ENCODE data around the gene KCTD11. TPM values are rescaled to one million over a fixed set of nuclear protein-coding genes. Genes with fewer than 3 reads are reported as not detected.

Gene KCTD11
- total RNA-seq, 4 donors from 2014 or later = 3.6 to 7.0 (median 4.6) TPM

DNA sequence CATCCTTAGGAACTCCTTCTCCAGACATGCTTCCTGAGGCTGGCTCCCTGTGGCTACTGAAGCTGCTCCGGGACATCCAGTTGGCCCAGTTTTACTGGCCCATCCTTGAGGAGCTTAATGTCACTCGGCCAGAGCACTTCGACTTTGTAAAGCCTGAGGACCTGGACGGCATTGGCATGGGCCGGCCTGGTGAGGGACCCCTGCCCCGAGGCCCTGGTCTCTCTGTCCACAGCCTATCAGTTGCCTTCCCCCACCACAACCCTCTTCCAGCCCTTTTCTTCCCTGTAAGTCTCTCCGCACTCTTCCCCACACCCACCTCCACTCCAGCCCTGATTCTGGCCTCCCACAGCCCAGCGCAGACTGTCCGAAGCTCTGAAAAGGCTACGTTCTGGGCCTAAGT, 30.9 kb downstream of the KCTD11 start:
- intact Hi-C loops (cut with DNase I; ENCODE audit: low total_unique reads) (no loop called here), in situ Hi-C loops (cut with MboI; ENCODE audit: low sequenced_read_pairs in 4 of 4) (no loop called here)
- Histone ChIP-seq H3K4me3 (no peak overlapping the region), H3K27ac (no peak overlapping the region), H3K27me3 (peaks cover 17 to 29% (median 24%) of the 10 kb centered on the region in 3 donors), H3K9me3 (no peaks in the 10 kb centered on the region), H3K4me1 (peaks cover 18 to 25% of the 10 kb centered on the region in 2 donors), H3K36me3 (no peaks in the 10 kb centered on the region)
- TF ChIP-seq POLR2A (IDR thresholded peaks at IDR 0.05) = no peak
- no peak for TF ChIP-seq CTCF (IDR thresholded peaks at IDR 0.05 in 4 of 5, conservative IDR thresholded peaks at IDR 0.05 in 1 of 5)
- ATAC-seq = no peak
- DNase-seq = no peak

DNA sequence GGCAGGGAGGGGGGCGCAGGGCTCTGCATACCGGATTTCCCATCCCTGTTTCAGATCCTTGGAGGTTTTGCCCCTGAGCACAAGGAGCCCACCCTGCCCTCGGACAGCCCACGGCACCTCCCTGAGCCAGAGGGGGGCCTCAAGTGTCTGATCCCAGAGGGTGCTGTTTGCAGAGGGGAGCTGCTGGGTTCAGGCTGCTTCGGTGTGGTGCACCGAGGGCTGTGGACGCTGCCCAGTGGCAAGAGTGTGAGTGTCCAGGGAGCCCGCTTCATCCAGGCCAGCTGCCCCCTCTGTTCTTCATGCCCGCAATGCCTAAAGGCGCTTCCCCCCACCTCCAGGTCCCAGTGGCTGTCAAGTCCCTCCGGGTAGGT, 31.4 kb downstream of the KCTD11 start:
- H3K4me3 ChIP-seq = peak overlapping the region in 3 of 4 donors; percentile 42 to 61 (median 49)
- H3K4me1 ChIP-seq = peaks cover 18 to 25% of the 10 kb centered on the region in 2 donors
- intact Hi-C loops (cut with DNase I; ENCODE audit: low total_unique reads) = no loop called here
- no peak for DNase-seq
- no peak for ATAC-seq
- in situ Hi-C loops (cut with MboI; ENCODE audit: low sequenced_read_pairs in 4 of 4) = no loop called here
- peaks cover 17 to 29% (median 24%) of the 10 kb centered on the region in 3 donors for H3K27me3 ChIP-seq
- TF ChIP-seq POLR2A (IDR thresholded peaks at IDR 0.05) (no peak), CTCF (IDR thresholded peaks at IDR 0.05 in 4 of 5, conservative IDR thresholded peaks at IDR 0.05 in 1 of 5) (no peak)
- no peaks in the 10 kb centered on the region for H3K36me3 ChIP-seq
- no peaks in the 10 kb centered on the region for H3K9me3 ChIP-seq
- no peak overlapping the region for H3K27ac ChIP-seq

DNA sequence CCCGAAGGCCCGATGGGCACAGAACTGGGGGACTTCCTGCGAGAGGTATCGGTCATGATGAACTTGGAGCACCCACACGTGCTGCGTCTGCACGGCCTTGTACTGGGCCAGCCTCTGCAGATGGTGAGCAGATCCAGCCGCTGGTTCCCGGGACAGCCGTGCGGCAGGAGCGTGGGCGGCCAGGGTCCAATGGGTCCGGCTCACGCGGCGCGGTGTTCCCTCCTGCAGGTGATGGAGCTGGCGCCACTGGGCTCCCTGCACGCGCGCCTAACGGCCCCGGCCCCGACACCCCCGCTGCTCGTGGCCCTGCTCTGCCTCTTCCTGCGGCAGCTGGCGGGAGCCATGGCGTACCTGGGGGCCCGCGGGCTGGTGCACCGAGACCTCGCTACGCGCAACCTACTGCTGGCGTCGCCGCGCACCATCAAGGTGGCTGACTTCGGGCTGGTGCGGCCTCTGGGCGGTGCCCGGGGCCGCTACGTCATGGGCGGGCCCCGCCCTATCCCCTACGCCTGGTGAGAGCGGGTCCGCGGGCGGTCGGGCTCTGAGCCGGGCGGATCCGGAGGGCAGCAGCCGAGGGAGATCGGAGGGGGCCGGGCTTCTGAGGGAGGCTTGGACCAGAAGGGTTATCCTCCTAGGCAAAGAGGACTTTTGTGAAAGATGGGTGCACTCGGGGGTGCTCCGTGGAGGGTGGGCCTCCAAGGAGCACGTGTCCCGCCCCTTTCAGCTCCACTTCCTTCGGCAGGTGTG, 32.0 kb downstream of the KCTD11 start:
- Histone ChIP-seq H3K27ac (no peak overlapping the region), H3K4me1 (peaks cover 18 to 25% of the 10 kb centered on the region in 2 donors), H3K9me3 (no peaks in the 10 kb centered on the region), H3K27me3 (peaks cover 17 to 29% (median 24%) of the 10 kb centered on the region in 3 donors), H3K4me3 (peak overlapping the region; percentile 42 to 61 (median 46)), H3K36me3 (no peaks in the 10 kb centered on the region)
- in situ Hi-C loops (cut with MboI; ENCODE audit: low sequenced_read_pairs in 4 of 4) (no loop called here), intact Hi-C loops (cut with DNase I; ENCODE audit: low total_unique reads) (no loop called here)
- DNase-seq (no peak), ATAC-seq (peak in 1 of 2 donors; percentile 38)
- TF ChIP-seq POLR2A (IDR thresholded peaks at IDR 0.05) = no peak
- no peak for TF ChIP-seq CTCF (IDR thresholded peaks at IDR 0.05 in 4 of 5, conservative IDR thresholded peaks at IDR 0.05 in 1 of 5)

GRCh38 chr17:7384489-7385081, 32.6 kb downstream of the KCTD11 start:
- no peak for DNase-seq
- H3K27ac ChIP-seq = no peak overlapping the region
- H3K4me3 ChIP-seq = peak overlapping the region in 3 of 4 donors; percentile 42 to 49 (median 44)
- in situ Hi-C loops (cut with MboI; ENCODE audit: low sequenced_read_pairs in 4 of 4) = no loop called here
- peaks cover 17 to 29% (median 24%) of the 10 kb centered on the region in 3 donors for H3K27me3 ChIP-seq
- ATAC-seq = no peak
- peaks cover 0 to 3% of the 10 kb centered on the region in 2 donors for H3K36me3 ChIP-seq
- TF ChIP-seq CTCF (IDR thresholded peaks at IDR 0.05 in 4 of 5, conservative IDR thresholded peaks at IDR 0.05 in 1 of 5) = no peak
- TF ChIP-seq POLR2A (IDR thresholded peaks at IDR 0.05) = no peak
- intact Hi-C loops (cut with DNase I; ENCODE audit: low total_unique reads) = no loop called here
- no peaks in the 10 kb centered on the region for H3K9me3 ChIP-seq
- H3K4me1 ChIP-seq = peaks cover 18 to 25% of the 10 kb centered on the region in 2 donors

Data from gastrocnemius medialis (tissue), 4 donors.